K562 (cell line): Measurements from ENCODE around the gene CHCHD6. TPM values are rescaled to one million over a fixed set of nuclear protein-coding genes. Genes with fewer than 3 reads are reported as not detected.
A peak's percentile ranks its signal among the peaks of the same experiment; 100 is the strongest.

Source experiments
- C11orf30 ChIP-seq: fragments of 450-650 bp; IDR thresholded peaks from 2 replicates; pipeline ENCODE4 v1.6.1; 2016; ENCODE audit warnings: low read depth, mild to moderate bottlenecking
- EWSR1 ChIP-seq: fragments of 450-650 bp; IDR thresholded peaks from 2 replicates; pipeline ENCODE4 v1.6.1; 2018; ENCODE audit warnings: borderline replicate concordance, mild to moderate bottlenecking, low read depth, moderate library complexity; ENCODE audit not compliant: partially characterized antibody
- GATA2 ChIP-seq: sonication (generic); formaldehyde crosslinking; IDR thresholded peaks from 2 replicates; pipeline ENCODE4 v1.4.0; 2020; ENCODE audit warnings: mild to moderate bottlenecking, missing genetic modification reagents
- HNRNPL ChIP-seq: fragments of 200-400 bp; formaldehyde crosslinking; IDR thresholded peaks from 2 replicates; pipeline ENCODE4 v1.6.1; 2017; ENCODE audit warnings: low read depth, mild to moderate bottlenecking, low read length
- NFIX ChIP-seq: fragments of 250-450 bp; sonication (Bioruptor Pico); IDR thresholded peaks from 2 replicates; pipeline ENCODE4 v1.4.0; 2020; ENCODE audit warnings: low read depth, mild to moderate bottlenecking, moderate library complexity
- PRMT5 ChIP-seq: sonication (generic); formaldehyde crosslinking; IDR thresholded peaks from 2 replicates; pipeline ENCODE4 v1.5.0; 2020; ENCODE audit warnings: missing genetic modification reagents
- RFX5 ChIP-seq: IDR thresholded peaks from 2 replicates; pipeline ENCODE4 v1.6.1; 2011; ENCODE audit warnings: low read depth, mild to moderate bottlenecking, improper control_type of control experiment, low read length
- ZNF184 ChIP-seq: sonication (generic); formaldehyde crosslinking; IDR thresholded peaks from 2 replicates; pipeline ENCODE4 v1.5.0; 2020; ENCODE audit warnings: missing genetic modification reagents
- ZNF584 ChIP-seq: fragments of 200-800 bp; sonication (Bioruptor generic); IDR thresholded peaks from 2 replicates; pipeline ENCODE4 v1.6.1; 2016; ENCODE audit warnings: low read depth, mild to moderate bottlenecking, missing genetic modification characterization, missing compliant biosample characterization
- ZNF668 ChIP-seq: fragments of 250-450 bp; sonication (Bioruptor Pico); IDR thresholded peaks from 2 replicates; pipeline ENCODE4 v1.8.0; 2022; ENCODE audit warnings: mild to moderate bottlenecking, inconsistent platforms
- polyA plus RNA-seq, 8 experiments: library from polyadenylated mRNA; depleted of rRNA in 4 of 8; stranded (reverse) in 5 of 8; unstranded in 3 of 8; fragments of >200 nt; fragmentation: Nextera tagmentation in 2 of 8; fragmentation: Illumina TruSeq in 1 of 8; extraction: Ambion mirVana in 2 of 8; extraction: Trizol in 1 of 8; gene quantifications; 2 replicates each; pipeline versions ENCODE4 v1.2.1 to v1.2.3, GENCODE V29; 2011 to 2014; ENCODE audit warnings: inconsistent platforms in 1 of 8, missing spikeins in 1 of 8
- total RNA-seq, 7 experiments: library from RNA; depleted of rRNA in 6 of 7; stranded (reverse); fragments of >200 nt in 6 of 7; fragmentation: Illumina TruSeq in 2 of 7; extraction: Trizol in 2 of 7; gene quantifications; 2 replicates each; pipeline versions ENCODE4 v1.2.1 to v1.2.3, GENCODE V29; 2011 to 2021; ENCODE audit warnings: low replicate concordance in 1 of 7
- TF ChIP-seq, protein P1 (sequence below): fragments of 450-650 bp; formaldehyde crosslinking; IDR thresholded peaks from 2 replicates; pipeline ENCODE4 v1.4.0; 2022; ENCODE audit warnings: missing genetic modification characterization
- TF ChIP-seq, protein P2 (sequence below): fragments of 150-350 bp; conservative IDR thresholded peaks from 2 replicates; pipeline ENCODE4 v1.6.1; 2014; ENCODE audit warnings: low read length
- TF ChIP-seq, protein P3 (sequence below): fragments of 450-650 bp; formaldehyde crosslinking; IDR thresholded peaks from 2 replicates; pipeline ENCODE4 v1.4.0; 2020; ENCODE audit warnings: mild to moderate bottlenecking, moderate library complexity
- TF ChIP-seq, protein P4 (sequence below): fragments of 200-400 bp; formaldehyde crosslinking; IDR thresholded peaks from 2 replicates; pipeline ENCODE4 v1.6.1; 2017; ENCODE audit warnings: mild to moderate bottlenecking, low read depth, low read length, moderate library complexity
- TF ChIP-seq, protein P5 (sequence below): fragments of 200-800 bp; sonication (Bioruptor generic); IDR thresholded peaks from 2 replicates; pipeline ENCODE4 v1.6.1; 2017; ENCODE audit warnings: missing genetic modification characterization, missing compliant biosample characterization

The CHCHD6 gene
- total and polyA plus RNA-seq, 9 of the 15 experiments (the other 6 are each of a cell fraction or from before 2014, with no cell fraction given): 4.6 to 18.6 (median 10.9) TPM

DNA sequence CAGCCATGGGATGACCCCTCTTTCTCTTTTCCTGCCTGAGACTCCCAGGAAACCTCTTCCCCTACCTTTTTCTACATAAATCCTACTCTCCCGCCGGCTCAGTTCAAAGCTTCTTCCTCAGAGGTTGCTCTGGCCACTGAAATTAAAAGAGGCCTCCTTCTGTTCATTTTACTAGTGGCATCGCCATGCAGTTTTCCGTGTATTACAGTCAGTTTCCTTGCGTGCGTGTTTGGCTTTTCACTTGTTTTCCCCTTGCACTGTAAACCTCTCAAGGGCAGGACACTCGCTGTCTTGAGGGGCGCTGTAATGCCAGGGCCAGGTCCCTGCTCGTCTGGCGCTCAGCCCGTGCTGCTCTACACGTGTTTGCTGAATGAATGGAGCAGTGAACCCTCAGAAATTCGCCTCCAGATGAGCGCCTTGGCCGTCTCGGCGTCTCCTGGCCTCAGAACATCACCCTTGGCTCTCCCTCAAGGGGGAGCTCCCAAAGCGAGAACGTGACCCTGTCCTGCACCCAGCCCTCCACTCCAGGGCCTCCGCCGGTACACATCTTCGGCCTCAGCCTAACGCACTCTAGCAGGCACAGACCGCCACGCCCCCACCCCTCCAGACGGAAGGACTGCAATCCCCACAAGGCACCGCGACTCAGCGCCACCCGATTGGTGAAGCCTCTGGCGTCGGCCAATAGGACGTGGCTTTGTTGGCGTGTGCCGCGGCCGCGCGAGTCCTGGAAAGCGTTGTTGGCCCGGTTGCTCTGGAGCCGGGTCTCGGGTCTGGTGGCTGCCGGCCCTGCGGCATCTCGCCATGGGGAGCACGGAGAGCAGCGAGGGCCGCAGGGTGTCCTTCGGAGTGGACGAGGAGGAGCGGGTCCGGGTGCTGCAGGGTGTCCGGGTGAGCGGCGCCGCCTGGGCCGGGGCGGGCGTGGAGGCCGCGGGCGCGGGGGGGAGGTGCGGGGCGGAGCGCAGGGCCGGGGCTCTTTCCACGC, at the start of gene CHCHD6 (continued):
- TF ChIP-seq, protein P1, sequence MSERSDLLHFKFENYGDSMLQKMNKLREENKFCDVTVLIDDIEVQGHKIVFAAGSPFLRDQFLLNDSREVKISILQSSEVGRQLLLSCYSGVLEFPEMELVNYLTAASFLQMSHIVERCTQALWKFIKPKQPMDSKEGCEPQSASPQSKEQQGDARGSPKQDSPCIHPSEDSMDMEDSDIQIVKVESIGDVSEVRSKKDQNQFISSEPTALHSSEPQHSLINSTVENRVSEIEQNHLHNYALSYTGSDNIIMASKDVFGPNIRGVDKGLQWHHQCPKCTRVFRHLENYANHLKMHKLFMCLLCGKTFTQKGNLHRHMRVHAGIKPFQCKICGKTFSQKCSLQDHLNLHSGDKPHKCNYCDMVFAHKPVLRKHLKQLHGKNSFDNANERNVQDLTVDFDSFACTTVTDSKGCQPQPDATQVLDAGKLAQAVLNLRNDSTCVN (CRISPR knock-in tag): no peak
- TF ChIP-seq HNRNPL (no peak), RFX5 (no peak), ZNF584 (CRISPR knock-in tag) (no peak), C11orf30 (no peak), GATA2 (no peak), EWSR1 (no peak), ZNF668 (no peak), PRMT5 (no peak), ZNF184 (CRISPR knock-in tag) (no peak), NFIX (CRISPR knock-in tag) (no peak)
- TF ChIP-seq, protein P2, sequence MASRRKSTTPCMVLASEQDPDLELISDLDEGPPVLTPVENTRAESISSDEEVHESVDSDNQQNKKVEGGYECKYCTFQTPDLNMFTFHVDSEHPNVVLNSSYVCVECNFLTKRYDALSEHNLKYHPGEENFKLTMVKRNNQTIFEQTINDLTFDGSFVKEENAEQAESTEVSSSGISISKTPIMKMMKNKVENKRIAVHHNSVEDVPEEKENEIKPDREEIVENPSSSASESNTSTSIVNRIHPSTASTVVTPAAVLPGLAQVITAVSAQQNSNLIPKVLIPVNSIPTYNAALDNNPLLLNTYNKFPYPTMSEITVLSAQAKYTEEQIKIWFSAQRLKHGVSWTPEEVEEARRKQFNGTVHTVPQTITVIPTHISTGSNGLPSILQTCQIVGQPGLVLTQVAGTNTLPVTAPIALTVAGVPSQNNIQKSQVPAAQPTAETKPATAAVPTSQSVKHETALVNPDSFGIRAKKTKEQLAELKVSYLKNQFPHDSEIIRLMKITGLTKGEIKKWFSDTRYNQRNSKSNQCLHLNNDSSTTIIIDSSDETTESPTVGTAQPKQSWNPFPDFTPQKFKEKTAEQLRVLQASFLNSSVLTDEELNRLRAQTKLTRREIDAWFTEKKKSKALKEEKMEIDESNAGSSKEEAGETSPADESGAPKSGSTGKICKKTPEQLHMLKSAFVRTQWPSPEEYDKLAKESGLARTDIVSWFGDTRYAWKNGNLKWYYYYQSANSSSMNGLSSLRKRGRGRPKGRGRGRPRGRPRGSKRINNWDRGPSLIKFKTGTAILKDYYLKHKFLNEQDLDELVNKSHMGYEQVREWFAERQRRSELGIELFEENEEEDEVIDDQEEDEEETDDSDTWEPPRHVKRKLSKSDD: no peak
- TF ChIP-seq, protein P3, sequence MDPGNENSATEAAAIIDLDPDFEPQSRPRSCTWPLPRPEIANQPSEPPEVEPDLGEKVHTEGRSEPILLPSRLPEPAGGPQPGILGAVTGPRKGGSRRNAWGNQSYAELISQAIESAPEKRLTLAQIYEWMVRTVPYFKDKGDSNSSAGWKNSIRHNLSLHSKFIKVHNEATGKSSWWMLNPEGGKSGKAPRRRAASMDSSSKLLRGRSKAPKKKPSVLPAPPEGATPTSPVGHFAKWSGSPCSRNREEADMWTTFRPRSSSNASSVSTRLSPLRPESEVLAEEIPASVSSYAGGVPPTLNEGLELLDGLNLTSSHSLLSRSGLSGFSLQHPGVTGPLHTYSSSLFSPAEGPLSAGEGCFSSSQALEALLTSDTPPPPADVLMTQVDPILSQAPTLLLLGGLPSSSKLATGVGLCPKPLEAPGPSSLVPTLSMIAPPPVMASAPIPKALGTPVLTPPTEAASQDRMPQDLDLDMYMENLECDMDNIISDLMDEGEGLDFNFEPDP (CRISPR knock-in tag): no peak
- TF ChIP-seq, protein P4, sequence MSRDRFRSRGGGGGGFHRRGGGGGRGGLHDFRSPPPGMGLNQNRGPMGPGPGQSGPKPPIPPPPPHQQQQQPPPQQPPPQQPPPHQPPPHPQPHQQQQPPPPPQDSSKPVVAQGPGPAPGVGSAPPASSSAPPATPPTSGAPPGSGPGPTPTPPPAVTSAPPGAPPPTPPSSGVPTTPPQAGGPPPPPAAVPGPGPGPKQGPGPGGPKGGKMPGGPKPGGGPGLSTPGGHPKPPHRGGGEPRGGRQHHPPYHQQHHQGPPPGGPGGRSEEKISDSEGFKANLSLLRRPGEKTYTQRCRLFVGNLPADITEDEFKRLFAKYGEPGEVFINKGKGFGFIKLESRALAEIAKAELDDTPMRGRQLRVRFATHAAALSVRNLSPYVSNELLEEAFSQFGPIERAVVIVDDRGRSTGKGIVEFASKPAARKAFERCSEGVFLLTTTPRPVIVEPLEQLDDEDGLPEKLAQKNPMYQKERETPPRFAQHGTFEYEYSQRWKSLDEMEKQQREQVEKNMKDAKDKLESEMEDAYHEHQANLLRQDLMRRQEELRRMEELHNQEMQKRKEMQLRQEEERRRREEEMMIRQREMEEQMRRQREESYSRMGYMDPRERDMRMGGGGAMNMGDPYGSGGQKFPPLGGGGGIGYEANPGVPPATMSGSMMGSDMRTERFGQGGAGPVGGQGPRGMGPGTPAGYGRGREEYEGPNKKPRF: no peak
- TF ChIP-seq, protein P5, sequence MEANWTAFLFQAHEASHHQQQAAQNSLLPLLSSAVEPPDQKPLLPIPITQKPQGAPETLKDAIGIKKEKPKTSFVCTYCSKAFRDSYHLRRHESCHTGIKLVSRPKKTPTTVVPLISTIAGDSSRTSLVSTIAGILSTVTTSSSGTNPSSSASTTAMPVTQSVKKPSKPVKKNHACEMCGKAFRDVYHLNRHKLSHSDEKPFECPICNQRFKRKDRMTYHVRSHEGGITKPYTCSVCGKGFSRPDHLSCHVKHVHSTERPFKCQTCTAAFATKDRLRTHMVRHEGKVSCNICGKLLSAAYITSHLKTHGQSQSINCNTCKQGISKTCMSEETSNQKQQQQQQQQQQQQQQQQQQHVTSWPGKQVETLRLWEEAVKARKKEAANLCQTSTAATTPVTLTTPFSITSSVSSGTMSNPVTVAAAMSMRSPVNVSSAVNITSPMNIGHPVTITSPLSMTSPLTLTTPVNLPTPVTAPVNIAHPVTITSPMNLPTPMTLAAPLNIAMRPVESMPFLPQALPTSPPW (CRISPR knock-in tag): peak; percentile 75
